ENCODE results near the gene TAGAP. TPM values are rescaled to one million over a fixed set of nuclear protein-coding genes. Genes with fewer than 3 reads are reported as not detected.

The TAGAP gene
- total RNA-seq, 1 experiment from 2014 or later, result not detected

DNA sequence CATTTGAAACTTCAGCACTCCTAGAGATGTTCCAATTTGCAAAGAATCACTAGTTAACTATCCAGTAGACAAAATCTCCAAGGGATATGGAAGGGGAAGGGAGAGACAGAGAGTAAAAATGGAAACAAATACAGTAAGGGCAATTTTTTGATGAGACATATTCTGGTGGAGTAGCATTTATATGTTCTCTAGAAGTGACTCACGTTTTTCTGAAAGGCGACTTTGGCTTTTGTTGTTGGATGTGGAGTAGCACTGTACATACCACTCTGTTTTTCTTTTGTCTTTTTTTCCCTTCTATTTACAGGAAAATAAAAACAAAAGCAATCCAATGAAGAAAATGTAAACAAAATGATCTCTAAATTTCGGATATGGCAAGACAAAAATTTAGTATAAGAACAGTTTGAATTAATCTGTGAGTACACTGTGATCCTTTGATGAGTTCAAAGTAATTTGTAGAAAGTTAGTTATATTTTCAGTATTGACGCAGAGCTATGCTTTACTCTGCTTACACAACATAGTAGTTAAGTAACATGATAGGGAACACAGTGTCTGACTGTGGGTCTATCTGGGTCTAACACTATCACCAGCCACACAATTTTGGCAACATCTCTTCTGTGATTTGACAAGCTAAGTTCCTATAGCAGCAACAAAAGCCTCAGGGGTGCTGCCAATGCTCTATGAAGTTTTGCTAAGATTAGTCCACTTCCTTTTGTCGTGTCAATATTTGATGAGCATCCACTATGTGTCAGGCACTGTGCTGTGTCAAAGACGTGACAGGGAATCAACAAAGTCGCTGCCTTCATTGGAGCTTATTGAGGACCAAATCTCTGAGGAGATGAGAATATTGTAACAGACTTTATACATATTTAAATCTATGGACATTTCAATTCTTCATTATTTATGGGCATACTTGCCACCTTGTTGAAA lies 27.3 kb upstream of the TAGAP start:
- no peak for DNase-seq (ENCODE audit: low read depth)

DNA sequence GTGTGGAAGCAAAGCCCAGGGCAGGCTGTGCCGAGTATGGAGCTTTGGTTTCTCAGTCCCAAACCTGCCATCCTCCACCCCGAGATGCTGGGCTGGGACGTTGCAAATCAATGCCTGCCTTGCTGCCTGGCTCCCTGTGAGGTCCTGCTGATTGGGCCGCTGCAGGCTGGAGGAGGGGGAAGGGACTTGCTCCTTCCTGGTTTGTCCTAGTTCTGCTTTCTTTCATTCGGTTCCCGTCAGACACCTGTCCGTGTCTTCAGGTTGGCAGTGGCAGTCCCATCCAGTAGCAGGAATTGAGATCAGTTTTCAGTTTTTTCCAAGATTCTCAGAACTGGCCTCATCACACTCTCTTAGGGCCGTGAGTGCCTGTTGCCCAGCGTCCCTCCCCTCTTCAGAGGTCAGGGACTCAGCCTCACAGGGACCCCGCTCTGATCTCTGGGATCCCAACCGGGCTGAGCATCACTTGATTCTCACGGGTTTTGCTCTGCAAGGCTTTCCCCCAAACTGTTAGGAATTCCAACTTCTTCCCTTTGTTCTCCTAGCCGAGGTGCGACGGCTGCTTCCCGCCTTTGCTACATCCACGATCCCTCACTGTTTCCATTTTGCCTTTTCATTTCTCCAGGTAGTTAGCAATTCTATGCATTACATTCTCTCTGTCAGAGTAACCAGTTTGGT lies 24.2 kb upstream of the TAGAP start:
- DNase-seq (ENCODE audit: low read depth), result no peak

DNA sequence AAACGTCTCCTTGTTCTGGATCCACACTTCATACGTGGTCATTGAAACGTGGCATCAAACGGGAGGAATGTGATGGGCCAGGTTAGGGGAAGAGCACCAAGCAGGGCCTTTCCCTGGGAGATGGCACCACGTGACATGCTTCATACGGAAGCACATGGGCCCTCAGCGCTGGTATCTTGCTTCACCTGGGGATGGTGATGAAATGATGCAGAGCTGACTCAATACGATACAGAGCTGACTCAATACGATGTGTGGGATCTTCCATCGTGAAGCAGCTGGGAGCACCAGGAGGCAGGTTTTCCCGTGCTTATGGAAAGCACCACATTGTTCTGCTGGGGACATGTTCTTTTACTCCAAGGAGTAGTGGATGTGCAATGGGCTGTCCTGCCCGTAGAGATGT lies 22.5 kb upstream of the TAGAP start:
- no peak for DNase-seq (ENCODE audit: low read depth)

DNA sequence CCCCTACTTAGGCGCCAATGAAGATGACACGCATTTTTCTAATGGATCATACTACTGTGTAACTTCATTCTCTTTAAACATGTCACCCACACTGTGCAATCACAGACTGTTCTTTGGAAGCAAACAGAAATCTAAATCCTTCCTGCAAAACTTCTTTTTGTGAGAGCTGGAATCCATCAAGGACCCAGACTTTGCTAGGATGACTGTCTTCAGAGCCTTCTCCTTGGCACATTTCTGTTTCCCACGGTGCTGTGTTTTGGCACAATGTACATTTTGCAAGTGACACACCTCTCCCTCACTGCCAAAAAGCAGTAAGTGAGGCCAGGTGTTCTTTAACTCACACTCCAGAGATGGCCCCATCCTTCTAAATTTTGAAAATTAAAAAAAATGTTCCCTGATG lies 21.7 kb upstream of the TAGAP start:
- DNase-seq (ENCODE audit: low read depth), result no peak

DNA sequence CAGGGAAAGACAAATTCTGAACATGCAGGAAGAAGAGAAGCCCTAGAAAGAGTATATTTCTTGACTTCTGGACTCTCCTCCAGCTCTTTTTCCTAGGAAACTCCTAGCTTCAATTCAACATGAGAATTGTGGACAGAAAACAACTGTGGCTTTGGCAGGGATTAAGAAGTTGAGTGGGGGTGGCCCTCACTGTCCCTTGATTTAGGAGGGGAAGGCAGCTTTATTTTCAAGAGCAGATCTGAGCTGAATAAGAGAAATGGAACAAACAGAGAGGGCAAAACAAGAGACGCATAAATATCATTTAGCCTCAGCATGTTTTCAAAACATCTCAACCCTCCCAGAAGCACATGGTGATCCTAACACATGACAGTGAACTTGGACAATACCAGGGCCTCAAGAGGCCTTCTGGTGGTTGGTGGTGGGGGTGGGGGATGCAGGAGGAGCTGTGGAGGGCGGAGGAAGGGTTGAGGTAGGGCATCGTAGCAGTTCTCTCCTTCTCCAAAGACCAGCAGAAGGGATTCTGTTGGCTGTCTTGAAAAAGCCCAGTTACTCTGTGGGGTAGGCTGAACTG lies 21.1 kb upstream of the TAGAP start:
- no peak for DNase-seq (ENCODE audit: low read depth)

DNA sequence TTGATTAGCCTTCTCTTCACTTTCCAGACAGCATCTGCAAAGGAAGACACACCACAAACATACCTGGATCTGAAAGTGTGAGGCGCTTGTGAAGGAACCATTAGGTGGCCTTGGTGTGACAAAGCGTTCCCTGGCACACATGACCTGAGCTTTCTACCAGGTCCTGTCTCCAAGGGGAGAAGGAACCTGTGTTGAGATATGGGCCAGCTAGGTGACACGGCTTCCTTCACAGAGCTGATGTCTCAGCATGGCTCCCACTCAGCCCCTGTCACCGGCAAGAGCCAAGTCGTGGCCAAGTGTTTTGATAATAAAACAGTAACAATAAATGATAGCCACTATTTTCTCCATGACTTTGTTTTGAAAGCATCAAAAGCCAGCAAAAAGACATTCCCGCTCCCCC lies 20.3 kb upstream of the TAGAP start:
- DNase-seq (ENCODE audit: low read depth), result no peak

DNA sequence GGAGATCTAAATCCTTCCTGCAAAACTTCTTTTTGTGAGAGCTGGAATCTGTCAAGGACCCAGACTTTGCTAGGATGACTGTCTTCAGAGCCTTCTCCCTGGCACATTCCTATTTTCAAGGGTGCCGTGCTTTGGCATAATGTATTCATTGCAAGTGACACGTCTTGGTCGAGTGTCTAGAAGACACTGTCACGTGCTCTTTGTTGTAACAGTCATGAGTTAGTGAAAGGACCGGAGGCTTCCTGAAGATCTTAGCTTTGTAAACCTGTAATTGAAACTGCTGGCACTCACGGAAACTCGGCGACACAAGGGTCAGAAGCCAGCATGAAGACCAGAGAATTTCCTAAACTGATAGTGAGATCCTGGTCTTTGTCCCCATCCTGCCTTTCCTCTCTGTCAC lies 19.7 kb upstream of the TAGAP start:
- DNase-seq (ENCODE audit: low read depth), result no peak

DNA sequence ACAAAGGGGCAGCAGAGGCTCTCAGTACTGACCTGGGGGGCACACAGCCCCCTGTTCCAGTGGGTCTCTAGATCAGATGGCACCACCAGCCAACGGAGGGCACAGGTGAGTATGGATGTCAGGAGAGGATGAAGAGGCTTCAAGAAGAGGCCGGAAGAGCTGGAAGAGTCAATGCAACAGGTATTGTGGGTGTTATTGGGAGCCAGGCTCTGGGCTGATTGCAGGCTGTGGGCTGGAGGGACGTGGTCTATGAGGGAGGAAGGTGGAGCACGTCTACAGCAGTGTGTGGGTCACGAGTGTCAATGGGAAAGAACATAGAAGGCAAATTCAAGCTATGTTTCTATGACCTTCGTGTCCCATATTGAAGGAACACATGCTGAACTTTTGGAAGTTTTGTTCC lies 18.8 kb upstream of the TAGAP start:
- DNase-seq (ENCODE audit: low read depth), result no peak

DNA sequence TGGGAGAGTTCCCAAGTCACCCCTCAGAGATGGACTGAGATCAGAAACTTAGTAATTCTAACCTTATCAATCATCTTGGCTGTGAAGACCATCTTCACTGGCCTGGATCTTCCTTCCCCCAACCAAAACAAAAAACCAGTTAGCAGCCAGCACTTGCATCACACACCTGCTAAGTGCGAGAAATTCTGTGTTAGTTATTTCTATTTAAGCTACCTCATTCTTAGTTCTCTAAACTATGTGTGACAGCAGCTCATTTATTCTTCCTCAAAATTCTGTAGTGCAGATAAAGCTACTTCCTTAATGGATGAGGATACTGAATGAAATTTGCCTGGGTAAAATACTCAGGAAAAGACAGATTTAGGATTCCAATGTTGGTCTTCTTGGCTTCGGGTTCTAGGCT lies 18.2 kb upstream of the TAGAP start:
- DNase-seq (ENCODE audit: low read depth), result no peak

DNA sequence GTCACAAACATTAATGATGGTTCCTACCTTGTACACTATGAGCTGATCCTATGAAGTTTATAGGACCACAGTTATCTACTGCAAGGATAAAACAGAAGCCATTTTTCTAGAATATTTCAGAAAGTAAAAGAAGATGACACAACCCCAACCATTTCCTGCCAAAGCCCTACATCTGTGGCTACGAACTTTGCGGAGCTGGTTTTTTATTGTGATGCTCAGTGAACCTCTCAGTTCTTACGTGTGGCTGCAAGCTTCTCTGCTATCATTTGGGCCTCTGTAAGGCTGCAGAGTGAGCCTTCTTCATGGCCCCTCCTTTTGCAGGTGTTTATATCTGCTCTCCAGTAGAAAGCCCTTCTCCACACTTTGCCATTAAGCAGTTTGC lies 17.8 kb upstream of the TAGAP start:
- DNase-seq (ENCODE audit: low read depth), result no peak

DNA sequence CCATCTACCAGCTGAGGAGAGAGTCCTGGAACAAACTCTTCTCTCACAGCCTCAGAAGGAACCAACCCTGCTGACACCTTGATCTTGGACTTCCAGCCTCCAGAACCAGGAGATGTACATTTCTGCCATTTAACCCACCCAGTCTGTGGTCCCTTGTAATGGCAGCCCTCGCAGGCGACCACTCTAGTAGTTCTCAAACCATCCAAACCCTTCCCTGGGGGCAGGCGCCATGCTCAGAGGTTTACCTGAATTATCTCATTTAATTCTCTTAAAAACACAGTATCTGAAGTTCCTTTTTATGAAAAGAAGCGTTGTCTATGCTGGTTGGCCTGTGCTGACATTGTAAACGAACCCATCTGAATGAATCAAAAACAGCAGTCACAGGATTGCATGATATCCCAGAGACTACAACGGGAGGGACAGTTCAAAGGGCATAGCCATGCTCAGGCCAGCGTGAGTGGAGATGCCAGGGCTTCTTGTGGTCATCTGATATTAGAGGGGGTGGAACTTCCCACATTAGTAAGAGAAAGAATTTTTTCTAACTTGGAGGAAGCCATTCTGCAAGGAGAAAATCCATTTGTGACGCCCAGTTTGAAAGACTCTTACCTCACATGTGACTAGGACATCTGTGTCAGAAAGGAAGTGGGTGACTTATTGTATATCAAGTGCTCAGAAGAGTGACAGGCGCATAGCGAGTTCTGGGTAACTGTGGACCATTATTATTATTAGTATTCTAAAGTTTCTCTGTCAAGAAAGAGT lies 17.2 kb upstream of the TAGAP start:
- DNase-seq (ENCODE audit: low read depth), result no peak

DNA sequence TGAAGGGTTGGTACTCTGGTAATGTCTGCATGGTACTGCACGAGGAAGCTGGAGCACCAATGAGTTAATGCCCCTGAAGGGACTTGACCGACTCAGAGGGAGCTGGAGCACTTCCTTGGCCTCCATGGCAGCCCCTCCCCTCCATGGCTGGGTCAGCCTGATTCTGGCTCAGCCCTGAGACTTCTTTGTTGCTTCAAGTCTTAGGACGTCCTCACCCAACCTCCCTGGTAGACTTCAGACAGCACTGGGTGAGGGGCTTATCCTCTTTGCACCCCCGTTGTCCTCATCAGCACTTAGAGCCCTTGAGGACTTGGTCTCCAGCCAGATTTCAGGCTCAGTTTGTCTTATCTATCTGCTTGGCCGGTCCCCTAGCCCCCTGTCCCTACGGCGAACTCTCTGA lies 16.4 kb upstream of the TAGAP start:
- DNase-seq (ENCODE audit: low read depth), result no peak

DNA sequence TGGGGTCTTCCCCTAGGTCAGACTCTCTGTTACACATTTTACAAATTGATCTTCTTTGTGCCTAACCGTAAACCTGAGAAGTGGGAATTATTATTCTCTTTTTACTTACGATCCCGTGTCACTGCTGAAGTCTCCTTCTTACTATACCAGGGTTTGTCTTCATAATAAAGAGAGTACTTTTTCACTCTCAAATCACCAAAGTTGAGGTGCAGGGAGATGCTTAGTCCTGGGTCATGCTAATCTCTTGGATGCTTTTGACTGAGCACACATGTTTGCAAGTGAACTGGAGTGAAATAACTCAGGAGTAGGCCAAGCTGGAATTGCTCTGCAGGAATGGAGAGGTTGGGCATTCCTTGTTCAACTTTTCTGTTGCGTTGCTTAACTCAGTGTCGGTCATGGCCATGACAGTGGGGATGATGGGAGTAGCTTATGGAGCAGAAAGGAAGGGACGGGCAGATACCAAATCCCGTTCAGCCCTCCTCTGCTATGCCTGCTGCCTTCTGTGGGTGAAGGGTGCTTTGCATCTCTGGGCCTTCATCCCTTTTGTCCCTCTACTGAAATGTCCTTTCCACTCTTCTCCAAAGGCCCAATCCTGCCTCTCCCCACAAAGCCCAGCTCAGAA lies 15.2 kb upstream of the TAGAP start:
- DNase-seq (ENCODE audit: low read depth), result no peak

DNA sequence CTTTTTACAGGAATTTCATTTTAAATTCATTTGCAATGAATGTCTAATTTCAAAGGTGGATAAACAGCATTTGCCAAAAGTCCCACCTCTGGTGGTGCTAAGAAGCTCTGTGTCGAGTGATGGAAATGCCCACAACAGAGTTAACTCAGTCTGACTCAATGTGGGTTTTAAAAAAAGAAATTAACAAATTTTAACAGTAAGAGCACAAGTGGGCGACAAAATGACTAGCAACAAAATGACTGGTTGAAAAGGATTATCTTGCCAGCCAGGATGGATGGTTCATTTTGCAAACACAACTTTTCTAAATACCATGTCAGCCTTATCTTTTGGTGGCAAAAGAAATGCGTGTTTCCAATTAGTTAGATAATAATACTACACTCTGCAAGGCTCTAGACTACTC lies 14.3 kb upstream of the TAGAP start:
- DNase-seq (ENCODE audit: low read depth), result no peak

DNA sequence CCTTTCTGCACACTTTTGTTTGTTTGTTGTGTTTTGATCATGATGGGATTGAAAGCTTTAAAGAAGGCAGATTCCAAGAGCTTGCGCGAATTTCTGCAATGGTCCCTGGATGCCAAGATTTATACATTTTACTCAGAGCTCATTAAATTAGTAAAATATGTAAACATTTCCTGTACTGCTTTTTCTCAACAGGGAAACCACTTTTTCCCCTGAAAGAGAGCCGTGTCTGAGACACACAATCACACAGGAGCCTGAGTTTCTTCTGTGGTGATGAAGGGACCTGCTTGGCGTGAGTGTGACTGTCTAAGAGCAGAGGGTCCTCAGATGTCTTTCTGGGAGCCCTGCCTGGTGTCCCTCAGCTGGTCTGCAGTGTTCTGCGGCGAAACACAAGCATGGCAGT lies 12.1 kb upstream of the TAGAP start:
- DNase-seq (ENCODE audit: low read depth), result no peak

DNA sequence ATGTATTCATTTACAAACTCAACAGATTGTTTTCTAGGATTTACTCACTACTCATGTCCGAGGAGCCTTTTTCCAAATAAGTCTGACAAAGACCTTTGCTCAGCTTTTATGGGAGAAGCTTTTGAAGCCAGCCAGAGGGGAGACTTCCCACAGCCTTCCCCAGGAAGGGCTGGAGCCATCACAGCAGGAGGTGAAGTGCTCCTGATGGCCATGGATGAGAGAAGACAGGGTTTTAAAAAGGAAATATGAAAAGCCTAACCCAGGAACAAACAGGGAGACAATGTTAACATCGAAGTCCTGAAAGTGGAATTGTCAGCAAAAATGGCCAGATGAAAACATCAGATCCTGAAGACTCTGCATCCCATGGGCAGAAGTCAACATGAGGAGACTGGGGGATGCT lies 11.6 kb upstream of the TAGAP start:
- DNase-seq (ENCODE audit: low read depth), result no peak

DNA sequence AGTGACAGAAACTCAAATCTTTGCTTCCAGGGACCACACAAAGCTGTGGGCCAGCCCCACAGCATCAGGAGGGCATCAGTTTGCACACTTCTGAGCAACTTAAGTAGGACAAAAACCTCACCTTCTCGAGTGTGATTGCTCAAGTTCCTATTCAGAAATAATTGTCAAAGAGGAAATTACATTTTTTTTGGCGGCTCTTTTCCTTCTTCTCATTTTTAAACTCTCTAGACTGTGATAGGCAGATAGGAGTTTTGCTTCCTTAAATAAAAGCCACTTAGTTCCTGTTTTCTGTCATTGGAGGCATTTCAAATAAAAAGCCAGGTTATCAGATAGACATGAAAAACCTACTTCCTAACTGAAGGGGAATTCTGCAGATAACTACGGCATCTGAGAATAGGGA lies 11.2 kb upstream of the TAGAP start:
- DNase-seq (ENCODE audit: low read depth), result no peak

DNA sequence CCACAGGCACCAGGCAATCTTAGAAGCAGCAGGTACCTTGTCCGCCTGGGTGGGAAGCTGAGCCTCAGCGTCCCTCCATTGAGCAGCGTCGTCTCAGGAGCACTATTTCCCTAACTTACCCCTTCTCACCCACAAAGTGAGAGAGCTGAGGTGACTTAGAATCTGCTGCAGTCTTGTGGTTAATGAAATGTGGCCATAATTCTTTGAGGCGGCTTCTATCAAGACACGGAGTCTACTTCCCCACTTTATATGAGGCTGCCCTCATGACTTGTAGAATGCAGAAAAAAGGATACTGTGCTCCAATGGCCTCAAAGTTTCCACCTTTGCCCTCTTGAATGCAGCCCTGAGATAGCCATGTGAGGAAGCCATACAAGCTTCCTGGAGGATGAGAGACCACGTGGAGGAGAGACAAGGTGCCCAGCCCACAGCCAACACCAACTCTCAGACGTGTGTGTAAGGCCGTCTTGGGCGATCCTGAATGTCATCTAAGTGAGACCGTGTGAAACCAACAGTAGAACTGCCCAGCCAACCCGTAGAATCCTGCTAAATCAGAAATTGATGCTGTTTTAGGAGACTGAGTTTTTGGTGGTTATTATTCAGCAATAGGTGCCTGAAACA lies 9.1 kb upstream of the TAGAP start:
- DNase-seq (ENCODE audit: low read depth), result no peak

DNA sequence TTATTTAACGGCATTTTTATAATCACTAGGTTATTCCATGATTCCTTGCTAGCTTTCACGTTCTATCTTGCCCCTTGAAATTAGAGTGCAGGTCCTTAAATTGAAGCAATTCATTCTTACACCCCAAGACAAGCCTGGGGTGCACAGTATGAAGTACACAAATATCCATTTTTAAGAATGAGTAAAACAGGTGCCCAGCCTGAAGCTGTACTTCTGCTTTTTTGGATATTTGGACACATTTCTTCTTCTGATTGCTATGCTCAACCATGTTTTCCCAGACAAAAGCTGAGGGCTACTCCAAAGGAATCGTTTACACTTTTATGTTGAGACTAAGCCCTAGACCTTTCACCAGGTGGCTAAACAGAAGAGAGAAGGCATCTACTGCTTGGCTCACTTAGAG lies 7.9 kb upstream of the TAGAP start:
- DNase-seq (ENCODE audit: low read depth), result no peak

DNA sequence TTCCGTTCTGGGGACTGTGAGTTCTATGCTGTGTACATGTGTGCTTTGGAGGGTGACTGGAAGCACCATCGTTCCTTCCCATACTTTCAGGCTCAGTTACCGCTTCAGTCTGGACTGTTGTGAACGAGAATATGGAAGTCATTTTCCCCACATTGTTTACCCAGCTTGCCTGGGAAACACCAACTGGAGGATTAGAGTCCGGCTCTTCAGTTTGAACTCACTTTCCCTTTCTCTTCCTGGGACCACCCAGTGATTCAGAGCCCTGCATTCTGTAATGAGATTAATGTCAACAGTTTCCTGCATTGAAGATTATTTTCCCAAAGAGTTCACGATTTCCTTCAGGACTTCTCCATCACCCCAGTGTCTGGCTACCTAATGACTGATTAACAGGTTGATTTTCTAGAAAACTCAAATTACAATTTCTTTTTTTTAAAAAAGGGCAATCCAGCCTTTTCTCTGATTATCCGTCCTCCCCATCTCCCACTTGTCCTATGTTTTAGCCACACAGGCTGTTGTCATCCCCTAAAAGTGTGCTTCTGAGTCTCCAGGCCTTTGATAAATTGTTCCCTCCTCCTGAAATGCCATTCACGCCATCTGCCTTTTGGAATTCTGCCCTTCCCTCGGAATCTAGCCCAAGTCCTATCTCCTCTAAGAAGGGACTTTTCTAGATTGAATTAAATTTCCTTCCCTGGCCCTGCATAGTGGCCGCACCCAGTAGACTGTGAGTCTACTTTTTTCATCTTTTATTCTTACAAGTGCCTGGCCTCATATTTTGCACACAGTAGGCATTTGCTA lies 3.3 kb upstream of the TAGAP start:
- DNase-seq (ENCODE audit: low read depth), result no peak

DNA sequence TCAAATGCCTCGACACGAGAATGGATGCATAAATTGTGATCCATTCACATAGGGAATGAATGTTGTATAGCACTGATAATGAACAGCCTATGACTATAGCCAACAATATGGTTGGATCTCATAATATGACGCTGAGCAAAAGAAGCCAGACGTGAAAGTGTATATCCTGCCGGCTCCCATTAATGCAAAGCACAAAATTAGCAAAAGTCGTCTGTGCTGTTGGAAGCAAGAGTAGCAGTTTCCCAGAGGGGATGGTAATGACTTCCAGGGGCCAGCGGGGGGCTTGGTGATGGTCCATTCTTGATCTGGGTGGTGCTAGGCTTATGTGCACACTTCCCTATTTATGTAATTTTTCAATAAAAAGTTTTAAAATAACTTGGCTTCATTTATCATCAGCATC lies 1.0 kb upstream of the TAGAP start:
- no peak for DNase-seq (ENCODE audit: low read depth)
